ENCODE results near the gene CARD10.
"Not testable (repeated sequence)": the region's sequence is repeated elsewhere in the genome, so short reads cannot be mapped to it uniquely, and the experiment has no call there.

The CARD10 gene

DNA sequence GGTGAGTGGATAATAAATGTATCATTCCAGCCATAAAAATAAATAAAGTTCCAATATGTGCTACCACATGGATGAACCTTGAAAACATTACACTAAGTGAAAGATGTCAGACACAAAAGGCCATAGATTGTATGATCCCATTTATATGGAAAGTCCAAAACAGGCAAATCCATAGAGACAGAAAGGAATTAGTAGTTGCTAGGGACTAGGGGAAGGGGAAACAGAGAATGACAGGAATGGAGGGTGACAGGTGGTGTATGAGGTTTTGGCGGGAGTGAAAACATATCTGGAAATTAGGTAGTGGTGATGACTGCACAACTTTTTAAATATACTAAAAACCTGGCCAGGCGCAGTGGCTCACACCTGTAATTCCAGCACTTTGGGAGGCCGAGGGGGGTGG lies 15.2 kb upstream of the CARD10 start:
- no peak overlapping the region for H3K4me3 ChIP-seq (ENCODE audit: low read length)
- no peak overlapping the region for H3K9ac ChIP-seq (ENCODE audit: low read length)
- no peak overlapping the region for H3K27ac ChIP-seq (ENCODE audit: low read length)
- H3K4me1 ChIP-seq (ENCODE audit: control insufficient read depth, low read depth, low read length): no peaks in the 10 kb centered on the region
- no peaks in the 10 kb centered on the region for H3K27me3 ChIP-seq (ENCODE audit: control insufficient read depth, insufficient read depth, low read length)
- H3K9me3 ChIP-seq (ENCODE audit: control insufficient read depth, low read depth, low read length): no peaks in the 10 kb centered on the region
- no peaks in the 10 kb centered on the region for H3K36me3 ChIP-seq (ENCODE audit: control insufficient read depth, low read depth, low read length)

DNA sequence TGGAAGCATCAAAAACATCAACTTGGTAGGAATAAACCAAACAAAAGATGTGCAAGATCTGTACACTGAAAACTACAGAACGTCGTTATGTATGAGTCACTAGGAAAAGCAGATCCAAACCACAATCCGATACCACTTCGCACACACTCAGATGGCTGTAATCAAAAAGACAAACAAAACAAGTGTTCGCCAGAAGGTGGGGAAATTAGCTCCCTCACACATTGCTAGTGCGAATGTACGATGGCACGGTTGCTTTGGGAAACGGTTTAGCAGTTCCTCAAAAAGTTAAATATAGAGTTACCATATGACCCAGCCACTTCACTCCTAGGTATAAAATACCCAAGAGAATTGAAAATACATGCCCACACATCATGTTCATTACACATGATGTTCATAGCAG lies 14.8 kb upstream of the CARD10 start:
- no peak overlapping the region for H3K4me3 ChIP-seq (ENCODE audit: low read length)
- no peaks in the 10 kb centered on the region for H3K36me3 ChIP-seq (ENCODE audit: control insufficient read depth, low read depth, low read length)
- H3K27me3 ChIP-seq (ENCODE audit: control insufficient read depth, insufficient read depth, low read length): no peaks in the 10 kb centered on the region
- H3K9ac ChIP-seq (ENCODE audit: low read length): no peak overlapping the region
- H3K27ac ChIP-seq (ENCODE audit: low read length): no peak overlapping the region
- no peaks in the 10 kb centered on the region for H3K9me3 ChIP-seq (ENCODE audit: control insufficient read depth, low read depth, low read length)
- no peaks in the 10 kb centered on the region for H3K4me1 ChIP-seq (ENCODE audit: control insufficient read depth, low read depth, low read length)

DNA sequence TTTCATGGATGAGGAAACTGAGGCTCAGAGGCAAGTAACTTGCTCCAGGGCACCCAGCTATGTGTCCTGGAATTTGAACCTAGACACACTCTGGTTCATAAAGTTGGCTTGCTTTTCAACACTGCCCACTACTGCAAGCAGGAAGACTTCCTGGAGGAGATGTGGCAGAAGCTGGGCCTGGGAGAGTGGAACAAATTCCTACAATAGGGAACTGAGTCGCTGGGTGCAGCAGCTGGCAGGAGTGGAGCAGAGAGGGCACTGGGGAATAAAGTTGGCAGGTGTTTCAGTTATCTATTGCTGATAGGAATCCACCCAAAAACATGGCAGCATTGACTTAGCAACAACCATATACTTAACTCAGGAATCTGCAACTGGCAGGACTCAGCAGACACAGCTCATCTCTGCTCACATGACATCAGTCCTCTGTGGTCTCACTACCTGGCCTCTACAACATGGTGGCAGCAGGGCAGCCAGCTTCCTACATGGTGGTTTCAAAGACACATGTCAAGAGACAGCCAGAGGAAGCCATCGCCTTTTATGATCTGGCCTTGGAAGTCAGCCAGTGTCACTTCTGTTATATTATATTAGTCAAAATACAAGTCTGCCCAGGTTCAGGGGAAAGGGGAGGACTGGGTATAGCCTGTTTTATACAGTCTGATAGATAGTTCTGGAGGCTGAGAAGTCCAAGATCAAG lies 10.6 kb upstream of the CARD10 start:
- Histone ChIP-seq H3K36me3 (ENCODE audit: control insufficient read depth, low read depth, low read length) (no peaks in the 10 kb centered on the region), H3K9me3 (ENCODE audit: control insufficient read depth, low read depth, low read length) (no peaks in the 10 kb centered on the region), H3K27me3 (ENCODE audit: control insufficient read depth, insufficient read depth, low read length) (no peaks in the 10 kb centered on the region), H3K4me1 (ENCODE audit: control insufficient read depth, low read depth, low read length) (no peaks in the 10 kb centered on the region), H3K9ac (ENCODE audit: low read length) (no peak overlapping the region), H3K4me3 (ENCODE audit: low read length) (no peak overlapping the region), H3K27ac (ENCODE audit: low read length) (no peak overlapping the region)

DNA sequence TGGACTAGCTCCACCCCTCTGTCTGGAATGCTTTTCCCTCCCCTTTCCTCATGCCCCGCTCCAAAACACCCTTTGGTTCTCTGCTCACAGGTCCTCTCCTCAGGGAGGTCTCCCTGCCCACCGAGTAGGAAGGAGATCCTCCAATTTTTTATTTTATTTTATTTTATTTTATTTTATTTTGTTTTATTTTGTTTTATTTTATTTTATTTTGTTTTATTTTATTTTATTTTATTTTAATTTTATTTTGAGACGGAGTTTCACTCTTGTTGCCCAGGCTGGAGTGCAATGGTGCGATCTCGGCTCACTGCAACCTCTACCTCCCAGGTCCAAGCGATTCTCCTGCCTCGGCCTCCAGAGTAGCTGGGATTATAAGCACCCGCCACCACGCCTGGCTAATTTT lies 8.7 kb upstream of the CARD10 start:
- not testable (repeated sequence) for H3K9me3 ChIP-seq (ENCODE audit: control insufficient read depth, low read depth, low read length); H3K27ac ChIP-seq (ENCODE audit: low read length); H3K9ac ChIP-seq (ENCODE audit: low read length); H3K4me1 ChIP-seq (ENCODE audit: control insufficient read depth, low read depth, low read length); H3K36me3 ChIP-seq (ENCODE audit: control insufficient read depth, low read depth, low read length); H3K27me3 ChIP-seq (ENCODE audit: control insufficient read depth, insufficient read depth, low read length); H3K4me3 ChIP-seq (ENCODE audit: low read length)

DNA sequence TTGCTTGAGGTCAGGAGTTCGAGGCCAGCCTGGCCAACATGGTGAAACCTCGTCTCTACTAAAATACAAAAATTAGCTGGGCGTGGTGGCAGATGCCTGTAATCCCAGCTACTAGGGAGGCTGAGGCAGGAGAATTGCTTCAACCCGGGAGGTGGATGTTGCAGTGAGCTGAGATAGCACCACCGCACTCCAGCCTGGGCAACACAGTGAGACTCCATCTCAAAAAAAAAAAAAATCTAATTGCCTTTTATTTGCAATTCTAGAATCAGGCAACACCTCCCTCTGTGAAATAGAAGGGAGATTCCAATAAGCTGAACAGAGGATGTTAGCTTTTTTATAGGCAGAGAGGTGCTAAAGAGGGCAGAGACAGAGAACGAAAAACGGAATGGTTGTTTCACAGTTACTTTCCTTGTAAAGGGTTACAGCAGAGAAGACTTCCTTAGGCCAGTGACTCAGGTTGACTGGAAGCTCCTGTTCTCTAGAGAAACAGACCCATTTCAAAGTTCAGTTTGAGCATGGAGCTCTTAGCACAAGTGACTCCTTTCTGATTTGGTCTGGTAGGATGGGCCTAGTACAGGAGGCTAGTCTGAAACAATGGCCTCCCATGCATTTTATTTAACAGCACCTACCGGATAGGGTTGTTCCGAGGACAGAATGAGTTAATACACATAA lies 8.0 kb upstream of the CARD10 start:
- H3K27me3 ChIP-seq (ENCODE audit: control insufficient read depth, insufficient read depth, low read length); H3K9me3 ChIP-seq (ENCODE audit: control insufficient read depth, low read depth, low read length); H3K4me3 ChIP-seq (ENCODE audit: low read length); H3K4me1 ChIP-seq (ENCODE audit: control insufficient read depth, low read depth, low read length); H3K9ac ChIP-seq (ENCODE audit: low read length); H3K36me3 ChIP-seq (ENCODE audit: control insufficient read depth, low read depth, low read length); H3K27ac ChIP-seq (ENCODE audit: low read length): not testable (repeated sequence)

DNA sequence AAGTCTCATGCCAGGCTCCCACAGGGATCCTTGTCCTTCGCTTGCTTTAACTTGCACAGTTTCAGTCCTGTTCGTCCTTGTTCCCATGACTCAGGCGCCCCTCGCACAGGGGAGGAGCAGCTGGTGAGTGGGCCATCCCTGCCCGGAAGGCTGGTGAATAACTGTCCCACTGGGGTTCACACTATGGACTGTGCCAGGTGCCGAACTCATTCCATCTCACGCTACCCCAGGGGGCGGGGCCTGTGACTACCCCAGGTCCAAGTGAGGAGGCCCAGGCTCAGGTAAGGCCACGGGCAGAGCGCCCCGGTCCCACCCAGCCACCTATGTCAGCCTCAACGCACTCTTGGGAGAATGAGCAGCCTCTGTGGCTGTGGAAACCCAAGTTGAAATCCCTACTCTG lies 7.2 kb upstream of the CARD10 start:
- no peaks in the 10 kb centered on the region for H3K4me1 ChIP-seq (ENCODE audit: control insufficient read depth, low read depth, low read length)
- no peak overlapping the region for H3K9ac ChIP-seq (ENCODE audit: low read length)
- H3K4me3 ChIP-seq (ENCODE audit: low read length): no peak overlapping the region
- H3K36me3 ChIP-seq (ENCODE audit: control insufficient read depth, low read depth, low read length): no peaks in the 10 kb centered on the region
- H3K27me3 ChIP-seq (ENCODE audit: control insufficient read depth, insufficient read depth, low read length): no peaks in the 10 kb centered on the region
- H3K27ac ChIP-seq (ENCODE audit: low read length): no peak overlapping the region
- H3K9me3 ChIP-seq (ENCODE audit: control insufficient read depth, low read depth, low read length): no peaks in the 10 kb centered on the region

DNA sequence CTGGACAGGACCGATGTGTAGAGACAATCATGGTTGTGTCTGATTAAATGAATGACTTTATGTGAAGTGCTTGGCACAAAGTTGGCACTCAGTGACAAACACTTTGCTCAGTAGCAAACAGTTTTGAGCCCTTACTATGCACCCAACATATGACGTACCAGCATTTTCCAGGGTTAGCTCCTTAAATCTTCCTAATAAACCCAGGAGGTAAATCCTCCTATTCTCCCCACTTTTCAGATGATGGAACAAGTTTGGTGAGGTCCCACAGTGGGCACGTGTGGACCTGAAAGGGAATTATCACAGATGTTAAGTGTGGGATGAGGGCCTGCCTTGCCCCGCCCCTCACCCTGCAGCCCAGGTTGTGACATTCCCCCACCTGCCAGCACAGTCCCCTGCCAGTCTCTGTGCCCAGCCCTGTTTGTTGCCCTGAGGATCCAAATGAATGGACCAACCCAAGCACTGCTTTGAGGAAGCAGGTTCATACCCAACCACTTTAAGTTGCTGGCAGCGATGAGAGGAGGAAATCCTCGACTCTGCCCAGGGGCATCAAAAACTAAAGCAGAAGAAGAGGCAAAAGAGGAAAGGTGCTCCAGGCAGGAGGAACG lies 6.6 kb upstream of the CARD10 start:
- Histone ChIP-seq H3K4me1 (ENCODE audit: control insufficient read depth, low read depth, low read length) (no peaks in the 10 kb centered on the region), H3K27me3 (ENCODE audit: control insufficient read depth, insufficient read depth, low read length) (no peaks in the 10 kb centered on the region), H3K36me3 (ENCODE audit: control insufficient read depth, low read depth, low read length) (no peaks in the 10 kb centered on the region), H3K27ac (ENCODE audit: low read length) (no peak overlapping the region), H3K4me3 (ENCODE audit: low read length) (no peak overlapping the region), H3K9ac (ENCODE audit: low read length) (no peak overlapping the region), H3K9me3 (ENCODE audit: control insufficient read depth, low read depth, low read length) (no peaks in the 10 kb centered on the region)

DNA sequence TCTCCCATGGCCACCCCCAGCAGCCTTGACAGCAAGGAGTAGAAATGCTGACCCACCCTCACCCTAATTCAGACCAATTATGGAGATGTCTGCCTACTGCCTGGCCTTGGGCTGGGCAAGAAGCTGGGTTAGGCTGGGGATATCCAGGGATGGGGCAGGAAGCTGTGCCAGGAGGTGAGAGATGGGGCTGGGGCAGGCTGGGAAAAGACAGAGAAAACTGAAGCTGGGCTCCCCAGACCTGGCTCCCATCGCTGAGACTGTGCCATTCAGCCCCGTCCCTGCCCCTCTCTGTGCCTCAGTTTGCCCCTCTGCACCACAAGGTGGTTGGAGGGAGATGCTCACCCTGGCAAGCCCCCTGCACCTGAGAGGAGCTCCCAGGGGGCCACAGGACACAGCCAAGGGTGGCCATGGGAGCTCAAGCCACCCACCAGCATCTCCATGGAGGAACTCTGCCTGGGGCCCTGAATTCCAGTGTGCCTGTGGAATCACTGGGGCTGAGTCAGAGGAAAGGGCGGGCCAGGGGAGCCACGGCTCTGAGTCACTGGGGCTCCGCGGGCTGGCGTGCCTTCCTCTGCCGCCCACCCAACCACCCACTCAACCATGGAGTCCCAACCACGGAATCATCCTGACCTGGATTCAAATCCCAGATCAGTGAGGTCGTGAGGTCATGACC lies 6.0 kb upstream of the CARD10 start:
- no peaks in the 10 kb centered on the region for H3K9me3 ChIP-seq (ENCODE audit: control insufficient read depth, low read depth, low read length)
- no peak overlapping the region for H3K9ac ChIP-seq (ENCODE audit: low read length)
- no peaks in the 10 kb centered on the region for H3K4me1 ChIP-seq (ENCODE audit: control insufficient read depth, low read depth, low read length)
- peaks cover 3% of the 10 kb centered on the region for H3K27me3 ChIP-seq (ENCODE audit: control insufficient read depth, insufficient read depth, low read length)
- no peak overlapping the region for H3K4me3 ChIP-seq (ENCODE audit: low read length)
- no peaks in the 10 kb centered on the region for H3K36me3 ChIP-seq (ENCODE audit: control insufficient read depth, low read depth, low read length)
- no peak overlapping the region for H3K27ac ChIP-seq (ENCODE audit: low read length)

DNA sequence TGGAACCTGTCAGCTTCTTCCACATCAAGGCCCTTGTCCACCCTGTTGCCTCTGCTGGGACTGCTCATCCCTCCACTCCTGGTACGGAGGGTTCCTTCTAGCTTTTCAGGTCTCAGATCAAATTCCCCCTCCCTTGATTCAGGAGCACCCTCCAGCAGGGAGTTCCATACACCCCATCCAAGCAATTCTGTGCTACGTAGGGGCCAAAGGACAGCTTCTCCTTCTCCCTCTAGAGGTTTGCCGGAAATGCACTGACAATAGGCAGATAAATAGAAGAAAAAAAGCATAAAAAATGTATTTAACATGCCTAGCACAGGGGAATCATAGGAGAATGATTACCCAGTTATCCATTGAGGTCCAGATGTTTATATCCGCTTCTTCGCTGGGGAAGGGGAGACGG lies 3.3 kb upstream of the CARD10 start:
- Histone ChIP-seq H3K27ac (ENCODE audit: low read length) (no peak overlapping the region), H3K4me1 (ENCODE audit: control insufficient read depth, low read depth, low read length) (no peaks in the 10 kb centered on the region), H3K36me3 (ENCODE audit: control insufficient read depth, low read depth, low read length) (no peaks in the 10 kb centered on the region), H3K9me3 (ENCODE audit: control insufficient read depth, low read depth, low read length) (no peaks in the 10 kb centered on the region), H3K4me3 (ENCODE audit: low read length) (no peak overlapping the region), H3K9ac (ENCODE audit: low read length) (no peak overlapping the region), H3K27me3 (ENCODE audit: control insufficient read depth, insufficient read depth, low read length) (peaks cover 27% of the 10 kb centered on the region)

DNA sequence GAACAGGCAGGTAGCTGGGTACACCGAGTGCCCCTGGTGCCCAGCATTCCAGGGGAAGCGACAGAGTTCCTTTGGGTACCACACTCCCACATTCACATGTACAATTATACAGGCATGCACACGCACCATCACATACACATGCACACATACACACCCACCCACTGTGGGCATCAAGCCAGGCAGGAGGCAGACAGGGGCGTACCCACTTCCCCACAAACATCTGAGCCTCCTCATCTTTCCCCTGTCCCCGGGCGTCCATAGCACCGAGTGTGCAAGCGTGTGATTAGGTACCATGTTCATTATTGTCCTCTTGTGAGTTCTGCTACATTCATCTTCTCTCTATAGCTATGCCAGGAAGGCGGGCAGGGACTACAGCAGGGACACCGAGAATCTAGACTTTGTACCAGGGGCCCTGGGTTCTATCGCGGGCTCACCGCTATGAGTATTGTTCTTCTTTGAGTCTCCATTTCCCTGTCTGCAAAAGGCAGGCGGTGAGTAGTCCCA lies 2.1 kb upstream of the CARD10 start:
- H3K4me3 ChIP-seq (ENCODE audit: low read length): no peak overlapping the region
- no peak overlapping the region for H3K9ac ChIP-seq (ENCODE audit: low read length)
- no peak overlapping the region for H3K27ac ChIP-seq (ENCODE audit: low read length)
- H3K9me3 ChIP-seq (ENCODE audit: control insufficient read depth, low read depth, low read length): no peaks in the 10 kb centered on the region
- no peaks in the 10 kb centered on the region for H3K4me1 ChIP-seq (ENCODE audit: control insufficient read depth, low read depth, low read length)
- peaks cover 27% of the 10 kb centered on the region for H3K27me3 ChIP-seq (ENCODE audit: control insufficient read depth, insufficient read depth, low read length)
- H3K36me3 ChIP-seq (ENCODE audit: control insufficient read depth, low read depth, low read length): no peaks in the 10 kb centered on the region

DNA sequence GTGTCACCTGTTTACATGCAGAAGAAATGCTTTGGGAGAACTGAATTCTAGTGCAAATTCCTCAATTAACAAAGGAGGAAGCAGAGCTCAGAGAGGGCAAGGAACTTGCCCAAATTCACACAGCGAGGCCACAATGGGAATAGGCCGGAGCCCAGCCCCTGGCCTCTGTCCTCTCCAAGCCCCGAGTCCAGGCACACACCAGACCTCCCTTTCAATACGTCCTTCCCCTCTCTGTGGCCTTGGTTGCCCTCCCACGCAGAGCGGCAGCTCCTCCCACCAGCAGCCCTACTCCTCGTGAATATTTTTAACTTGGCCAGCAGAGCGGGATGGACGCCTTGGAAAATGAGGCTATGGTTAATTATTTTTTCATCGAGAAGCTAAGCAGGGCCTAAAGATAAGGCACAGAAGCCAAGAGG lies 1.6 kb upstream of the CARD10 start:
- Histone ChIP-seq H3K36me3 (ENCODE audit: control insufficient read depth, low read depth, low read length) (no peaks in the 10 kb centered on the region), H3K9ac (ENCODE audit: low read length) (no peak overlapping the region), H3K27ac (ENCODE audit: low read length) (no peak overlapping the region), H3K4me3 (ENCODE audit: low read length) (no peak overlapping the region), H3K9me3 (ENCODE audit: control insufficient read depth, low read depth, low read length) (no peaks in the 10 kb centered on the region), H3K4me1 (ENCODE audit: control insufficient read depth, low read depth, low read length) (no peaks in the 10 kb centered on the region), H3K27me3 (ENCODE audit: control insufficient read depth, insufficient read depth, low read length) (peaks cover 27% of the 10 kb centered on the region)

Data from iPS-18a (cell line).